ENCODE results near the gene VPS37C.

The VPS37C gene

GRCh38 chr11:61128947-61129638 lies 32.1 kb downstream of the VPS37C start:
- Histone ChIP-seq H3K4me3 (ENCODE audit: low read length) (no peak overlapping the region), H3K27ac (ENCODE audit: low read length) (no peak overlapping the region), H3K9me3 (ENCODE audit: insufficient read depth, low read depth, low read length) (no peaks in the 10 kb centered on the region), H3K27me3 (ENCODE audit: insufficient read depth, low read length) (no peaks in the 10 kb centered on the region), H3K36me3 (ENCODE audit: insufficient read depth, low read depth, low read length) (peaks cover 9% of the 10 kb centered on the region; the same call in 1 of the 2 replicates), H3K4me1 (ENCODE audit: insufficient read depth, low read length) (peaks cover 3% of the 10 kb centered on the region; the same call in 1 of the 2 replicates), H3K9ac (ENCODE audit: low read depth, low read length) (no peak overlapping the region)

GRCh38 chr11:61127991-61128390 lies 33.2 kb downstream of the VPS37C start:
- no peak overlapping the region for H3K4me3 ChIP-seq (ENCODE audit: low read length)
- H3K9me3 ChIP-seq (ENCODE audit: insufficient read depth, low read depth, low read length): no peaks in the 10 kb centered on the region
- no peak overlapping the region for H3K27ac ChIP-seq (ENCODE audit: low read length)
- H3K36me3 ChIP-seq (ENCODE audit: insufficient read depth, low read depth, low read length): peaks cover 6% of the 10 kb centered on the region; the same call in 1 of the 2 replicates
- H3K27me3 ChIP-seq (ENCODE audit: insufficient read depth, low read length): no peaks in the 10 kb centered on the region
- H3K4me1 ChIP-seq (ENCODE audit: insufficient read depth, low read length): peaks cover 3% of the 10 kb centered on the region; the same call in 1 of the 2 replicates
- no peak overlapping the region for H3K9ac ChIP-seq (ENCODE audit: low read depth, low read length)

DNA sequence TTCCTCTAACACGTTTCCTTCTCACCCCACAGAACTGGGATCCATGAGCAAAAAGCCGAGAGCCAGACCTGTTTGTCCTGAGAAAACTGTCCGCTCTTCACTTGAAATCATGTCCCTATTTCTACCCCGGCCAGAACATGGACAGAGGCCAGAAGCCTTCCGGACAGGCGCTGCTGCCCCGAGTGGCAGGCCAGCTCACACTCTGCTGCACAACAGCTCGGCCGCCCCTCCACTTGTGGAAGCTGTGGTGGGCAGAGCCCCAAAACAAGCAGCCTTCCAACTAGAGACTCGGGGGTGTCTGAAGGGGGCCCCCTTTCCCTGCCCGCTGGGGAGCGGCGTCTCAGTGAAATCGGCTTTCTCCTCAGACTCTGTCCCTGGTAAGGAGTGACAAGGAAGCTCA lies 35.0 kb downstream of the VPS37C start:
- Histone ChIP-seq H3K9ac (ENCODE audit: low read depth, low read length) (no peak overlapping the region), H3K4me3 (ENCODE audit: low read length) (no peak overlapping the region), H3K36me3 (ENCODE audit: insufficient read depth, low read depth, low read length) (no peaks in the 10 kb centered on the region), H3K9me3 (ENCODE audit: insufficient read depth, low read depth, low read length) (no peaks in the 10 kb centered on the region), H3K27ac (ENCODE audit: low read length) (no peak overlapping the region), H3K27me3 (ENCODE audit: insufficient read depth, low read length) (no peaks in the 10 kb centered on the region), H3K4me1 (ENCODE audit: insufficient read depth, low read length) (peaks cover 3% of the 10 kb centered on the region; the same call in 1 of the 2 replicates)

DNA sequence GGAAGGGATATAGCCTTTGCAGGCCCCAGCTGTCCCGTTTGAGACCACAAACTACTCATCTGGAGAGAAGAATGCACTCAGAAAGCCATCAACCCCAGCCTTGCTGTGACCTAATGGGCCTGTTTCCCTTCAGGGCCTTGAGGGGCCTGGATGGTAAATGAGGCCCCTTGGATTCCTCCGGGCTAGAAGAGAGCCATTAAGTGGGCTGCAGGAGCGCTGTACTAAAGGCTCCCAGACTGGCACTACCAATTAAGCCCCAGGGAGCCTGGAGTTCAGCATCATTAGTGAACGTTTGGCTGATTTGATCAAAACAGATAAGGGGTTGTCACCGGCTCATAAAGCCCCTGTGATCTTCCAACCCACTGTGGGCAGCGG lies 35.9 kb downstream of the VPS37C start:
- no peaks in the 10 kb centered on the region for H3K27me3 ChIP-seq (ENCODE audit: insufficient read depth, low read length)
- peaks cover 3% of the 10 kb centered on the region; the same call in 1 of the 2 replicates for H3K4me1 ChIP-seq (ENCODE audit: insufficient read depth, low read length)
- H3K36me3 ChIP-seq (ENCODE audit: insufficient read depth, low read depth, low read length): no peaks in the 10 kb centered on the region
- H3K27ac ChIP-seq (ENCODE audit: low read length): no peak overlapping the region
- no peak overlapping the region for H3K4me3 ChIP-seq (ENCODE audit: low read length)
- no peaks in the 10 kb centered on the region for H3K9me3 ChIP-seq (ENCODE audit: insufficient read depth, low read depth, low read length)
- no peak overlapping the region for H3K9ac ChIP-seq (ENCODE audit: low read depth, low read length)

DNA sequence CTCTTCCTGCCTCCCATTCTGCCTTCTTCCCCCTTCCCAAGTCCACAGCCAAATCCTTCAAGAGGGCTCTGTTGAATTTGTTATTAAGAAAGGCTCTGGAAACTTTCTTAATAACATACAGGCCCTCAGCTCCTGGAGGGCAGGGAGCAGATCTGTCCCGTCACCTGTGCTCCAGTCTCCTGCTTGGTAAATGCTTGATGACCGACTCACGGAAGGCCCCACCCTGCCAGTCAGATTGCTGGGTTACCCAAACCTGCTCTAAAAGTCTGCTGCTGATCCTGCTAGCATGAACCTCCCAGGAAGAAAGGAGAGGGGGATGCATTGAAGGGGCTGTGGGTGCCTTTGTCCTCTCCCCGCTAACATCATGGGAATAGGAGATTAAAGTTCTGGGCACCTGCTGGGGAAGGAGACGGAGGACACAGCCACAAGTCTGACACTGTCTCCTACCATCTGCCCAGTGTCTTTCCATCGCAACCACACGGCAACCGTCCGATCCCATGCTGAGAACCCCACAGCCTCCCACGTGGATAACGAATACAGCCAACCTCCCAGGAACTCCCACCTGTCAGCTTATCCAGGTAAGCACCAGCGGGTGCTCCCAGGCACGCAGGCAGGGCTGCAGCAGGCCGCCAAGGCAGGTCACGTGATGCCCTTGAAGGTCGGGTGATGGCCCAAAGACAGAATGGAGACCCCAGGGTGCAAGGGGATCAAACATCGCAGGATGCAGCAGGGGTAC lies 36.5 kb downstream of the VPS37C start:
- Histone ChIP-seq H3K27ac (ENCODE audit: low read length) (no peak overlapping the region), H3K4me1 (ENCODE audit: insufficient read depth, low read length) (peaks cover 3% of the 10 kb centered on the region; the same call in 1 of the 2 replicates), H3K36me3 (ENCODE audit: insufficient read depth, low read depth, low read length) (no peaks in the 10 kb centered on the region), H3K9me3 (ENCODE audit: insufficient read depth, low read depth, low read length) (no peaks in the 10 kb centered on the region), H3K4me3 (ENCODE audit: low read length) (no peak overlapping the region), H3K9ac (ENCODE audit: low read depth, low read length) (no peak overlapping the region), H3K27me3 (ENCODE audit: insufficient read depth, low read length) (no peaks in the 10 kb centered on the region)

GRCh38 chr11:61123775-61124571 lies 37.3 kb downstream of the VPS37C start:
- no peak overlapping the region for H3K27ac ChIP-seq (ENCODE audit: low read length)
- H3K27me3 ChIP-seq (ENCODE audit: insufficient read depth, low read length): no peaks in the 10 kb centered on the region
- H3K4me3 ChIP-seq (ENCODE audit: low read length): no peak overlapping the region
- H3K9me3 ChIP-seq (ENCODE audit: insufficient read depth, low read depth, low read length): no peaks in the 10 kb centered on the region
- no peak overlapping the region for H3K9ac ChIP-seq (ENCODE audit: low read depth, low read length)
- H3K4me1 ChIP-seq (ENCODE audit: insufficient read depth, low read length): no peaks in the 10 kb centered on the region
- no peaks in the 10 kb centered on the region for H3K36me3 ChIP-seq (ENCODE audit: insufficient read depth, low read depth, low read length)

- Histone ChIP-seq H3K36me3 (ENCODE audit: insufficient read depth, low read depth, low read length) (no peaks in the 10 kb centered on the region), H3K4me3 (ENCODE audit: low read length) (no peak overlapping the region), H3K27ac (ENCODE audit: low read length) (no peak overlapping the region), H3K9me3 (ENCODE audit: insufficient read depth, low read depth, low read length) (no peaks in the 10 kb centered on the region), H3K4me1 (ENCODE audit: insufficient read depth, low read length) (no peaks in the 10 kb centered on the region), H3K9ac (ENCODE audit: low read depth, low read length) (no peak overlapping the region), H3K27me3 (ENCODE audit: insufficient read depth, low read length) (no peaks in the 10 kb centered on the region)
Measured at GRCh38 chr11:61122761-61123160, 38.5 kb downstream of the VPS37C start.

DNA sequence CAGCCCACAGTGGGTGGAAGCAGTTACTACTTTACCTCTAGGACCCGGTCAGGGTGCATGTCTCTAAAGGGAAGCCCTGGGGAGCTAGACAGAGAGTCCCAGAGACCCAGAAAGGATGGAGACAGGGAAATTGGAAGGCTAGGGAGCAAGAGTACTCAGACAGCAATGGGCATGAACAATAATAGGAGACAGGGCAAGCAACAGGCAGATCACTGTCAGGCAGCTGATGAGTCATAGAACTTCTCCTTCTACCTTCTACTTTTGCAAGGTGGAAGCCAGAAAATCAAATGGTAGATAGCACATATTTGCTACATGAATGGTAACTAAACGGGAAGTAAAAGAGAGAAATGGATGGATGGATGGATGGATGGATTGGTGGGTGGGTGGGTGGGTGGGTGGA lies 39.3 kb downstream of the VPS37C start:
- H3K36me3 ChIP-seq (ENCODE audit: insufficient read depth, low read depth, low read length): no peaks in the 10 kb centered on the region
- H3K4me3 ChIP-seq (ENCODE audit: low read length): no peak overlapping the region
- no peaks in the 10 kb centered on the region for H3K27me3 ChIP-seq (ENCODE audit: insufficient read depth, low read length)
- no peaks in the 10 kb centered on the region for H3K4me1 ChIP-seq (ENCODE audit: insufficient read depth, low read length)
- no peaks in the 10 kb centered on the region for H3K9me3 ChIP-seq (ENCODE audit: insufficient read depth, low read depth, low read length)
- no peak overlapping the region for H3K27ac ChIP-seq (ENCODE audit: low read length)
- no peak overlapping the region for H3K9ac ChIP-seq (ENCODE audit: low read depth, low read length)

DNA sequence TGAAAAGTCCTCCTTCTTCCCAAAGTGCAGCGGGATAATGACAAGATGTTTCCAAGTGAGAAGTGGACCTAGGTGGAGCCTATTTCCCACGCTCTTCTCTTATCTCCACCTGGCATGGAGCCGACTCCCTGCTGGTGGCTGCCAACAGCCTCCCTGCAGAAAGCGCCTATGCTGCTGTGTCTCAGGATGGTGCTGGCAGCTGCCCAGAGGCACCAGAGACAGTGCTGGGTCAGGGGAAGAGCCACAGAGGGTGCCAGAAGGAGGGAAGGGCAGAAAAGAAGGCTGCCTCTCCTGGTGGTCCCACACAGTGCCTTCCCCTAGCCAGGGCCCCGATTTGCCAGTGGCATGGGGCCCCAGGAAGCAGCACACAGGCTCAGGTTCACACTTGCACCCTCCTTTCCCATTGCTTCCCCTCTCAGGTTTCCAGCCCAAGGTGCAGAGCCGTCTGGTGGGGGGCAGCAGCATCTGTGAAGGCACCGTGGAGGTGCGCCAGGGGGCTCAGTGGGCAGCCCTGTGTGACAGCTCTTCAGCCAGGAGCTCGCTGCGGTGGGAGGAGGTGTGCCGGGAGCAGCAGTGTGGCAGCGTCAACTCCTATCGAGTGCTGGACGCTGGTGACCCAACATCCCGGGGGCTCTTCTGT lies 39.9 kb downstream of the VPS37C start:
- H3K4me3 ChIP-seq (ENCODE audit: low read length): no peak overlapping the region
- H3K9ac ChIP-seq (ENCODE audit: low read depth, low read length): no peak overlapping the region
- no peak overlapping the region for H3K27ac ChIP-seq (ENCODE audit: low read length)
- H3K36me3 ChIP-seq (ENCODE audit: insufficient read depth, low read depth, low read length): no peaks in the 10 kb centered on the region
- H3K9me3 ChIP-seq (ENCODE audit: insufficient read depth, low read depth, low read length): no peaks in the 10 kb centered on the region
- H3K27me3 ChIP-seq (ENCODE audit: insufficient read depth, low read length): no peaks in the 10 kb centered on the region
- no peaks in the 10 kb centered on the region for H3K4me1 ChIP-seq (ENCODE audit: insufficient read depth, low read length)

- Histone ChIP-seq H3K9ac (ENCODE audit: low read depth, low read length) (no peak overlapping the region), H3K4me3 (ENCODE audit: low read length) (no peak overlapping the region), H3K27me3 (ENCODE audit: insufficient read depth, low read length) (no peaks in the 10 kb centered on the region), H3K27ac (ENCODE audit: low read length) (no peak overlapping the region), H3K9me3 (ENCODE audit: insufficient read depth, low read depth, low read length) (no peaks in the 10 kb centered on the region), H3K36me3 (ENCODE audit: insufficient read depth, low read depth, low read length) (no peaks in the 10 kb centered on the region), H3K4me1 (ENCODE audit: insufficient read depth, low read length) (no peaks in the 10 kb centered on the region)
Measured at GRCh38 chr11:61120706-61121191, 40.5 kb downstream of the VPS37C start.

GRCh38 chr11:61120099-61120705 lies 41.0 kb downstream of the VPS37C start:
- no peaks in the 10 kb centered on the region for H3K9me3 ChIP-seq (ENCODE audit: insufficient read depth, low read depth, low read length)
- H3K27me3 ChIP-seq (ENCODE audit: insufficient read depth, low read length): no peaks in the 10 kb centered on the region
- H3K9ac ChIP-seq (ENCODE audit: low read depth, low read length): no peak overlapping the region
- H3K4me1 ChIP-seq (ENCODE audit: insufficient read depth, low read length): no peaks in the 10 kb centered on the region
- H3K36me3 ChIP-seq (ENCODE audit: insufficient read depth, low read depth, low read length): no peaks in the 10 kb centered on the region
- H3K4me3 ChIP-seq (ENCODE audit: low read length): no peak overlapping the region
- H3K27ac ChIP-seq (ENCODE audit: low read length): no peak overlapping the region
